WERI-Rb-1 (cell line): ENCODE data around the gene GRIN2A.
A peak's percentile ranks its signal among the peaks of the same experiment; 100 is the strongest.

Experiments used
- DNase-seq: peaks from one replicate; pipeline ENCODE4 v3.0.0-alpha.2; 2020
- H3K27ac ChIP-seq: fragments of 250-450 bp; sonication (Bioruptor Pico); 2 replicates; pipeline ENCODE4 v1.5.1; 2020; ENCODE audit warnings: mild to moderate bottlenecking, moderate library complexity
- H3K27me3 ChIP-seq: fragments of 250-450 bp; sonication (Bioruptor Pico); 2 replicates; pipeline ENCODE4 v1.5.1; 2021; ENCODE audit warnings: mild to moderate bottlenecking, low read depth, moderate library complexity; ENCODE audit not compliant: insufficient read depth, severe bottlenecking
- H3K36me3 ChIP-seq: fragments of 250-450 bp; sonication (Bioruptor Pico); 2 replicates; pipeline ENCODE4 v1.5.1; 2020; ENCODE audit warnings: mild to moderate bottlenecking, moderate library complexity
- H3K4me3 ChIP-seq: 2 replicates; pipeline ENCODE4 v1.5.1; 2011; ENCODE audit warnings: low read depth, mild to moderate bottlenecking, control low read depth, low read length
- H3K9me3 ChIP-seq: fragments of 250-450 bp; sonication (Bioruptor Pico); 2 replicates; pipeline ENCODE4 v1.5.1; 2021; ENCODE audit warnings: mild to moderate bottlenecking, moderate library complexity; ENCODE audit not compliant: severe bottlenecking
- CTCF ChIP-seq: IDR thresholded peaks from 2 replicates; pipeline ENCODE4 v1.5.1; 2011; ENCODE audit warnings: low read depth, mild to moderate bottlenecking, control low read depth, inconsistent platforms, low read length

Gene GRIN2A

GRCh38 chr16:10040136-10041080 is 141.8 kb downstream of the GRIN2A start:
- TF ChIP-seq CTCF, result no peak
- no peaks in the 10 kb centered on the region for H3K27me3 ChIP-seq
- no peak overlapping the region for H3K4me3 ChIP-seq
- H3K27ac ChIP-seq, result no peak overlapping the region
- H3K36me3 ChIP-seq, result no peaks in the 10 kb centered on the region
- peak; percentile 29 for DNase-seq
- no peaks in the 10 kb centered on the region for H3K9me3 ChIP-seq

GRCh38 chr16:10039220-10040096 is 142.8 kb downstream of the GRIN2A start:
- H3K9me3 ChIP-seq, result no peaks in the 10 kb centered on the region
- H3K36me3 ChIP-seq, result no peaks in the 10 kb centered on the region
- peak overlapping the region; percentile 53 for H3K4me3 ChIP-seq
- peak overlapping the region; percentile 85 for H3K27ac ChIP-seq
- peak; percentile 42; the same call in 1 of the 2 replicates for TF ChIP-seq CTCF
- no peaks in the 10 kb centered on the region for H3K27me3 ChIP-seq
- DNase-seq, result peak; percentile 70

GRCh38 chr16:10037751-10038150 is 144.5 kb downstream of the GRIN2A start:
- H3K27ac ChIP-seq, result peak overlapping the region; percentile 85
- H3K4me3 ChIP-seq, result peak overlapping the region; percentile 53
- no peaks in the 10 kb centered on the region for H3K27me3 ChIP-seq
- DNase-seq, result peak; percentile 74
- no peak for TF ChIP-seq CTCF
- no peaks in the 10 kb centered on the region for H3K36me3 ChIP-seq
- H3K9me3 ChIP-seq, result no peaks in the 10 kb centered on the region

GRCh38 chr16:10036956-10037355 is 145.3 kb downstream of the GRIN2A start:
- H3K27me3 ChIP-seq, result no peaks in the 10 kb centered on the region
- no peaks in the 10 kb centered on the region for H3K9me3 ChIP-seq
- no peak for DNase-seq
- no peak for TF ChIP-seq CTCF
- H3K27ac ChIP-seq, result no peak overlapping the region
- no peak overlapping the region for H3K4me3 ChIP-seq
- H3K36me3 ChIP-seq, result no peaks in the 10 kb centered on the region

GRCh38 chr16:10033556-10033955 is 148.7 kb downstream of the GRIN2A start:
- no peak for DNase-seq
- Histone ChIP-seq H3K27ac (no peak overlapping the region), H3K4me3 (no peak overlapping the region), H3K9me3 (no peaks in the 10 kb centered on the region), H3K27me3 (no peaks in the 10 kb centered on the region), H3K36me3 (no peaks in the 10 kb centered on the region)
- no peak for TF ChIP-seq CTCF
